Activated CD8-positive, alpha-beta memory T cell treated with anti-CD3 and anti-CD28 coated beads, Interleukin-2, amount 50 U/mL, for 1 hour (primary cell): ENCODE data around the gene ARHGAP11A.

Experiments
- DNase-seq: peaks from one replicate; pipeline ENCODE4 v3.0.0-alpha.2; 2020; ENCODE audit errors: extremely low read depth

Gene ARHGAP11A

DNA sequence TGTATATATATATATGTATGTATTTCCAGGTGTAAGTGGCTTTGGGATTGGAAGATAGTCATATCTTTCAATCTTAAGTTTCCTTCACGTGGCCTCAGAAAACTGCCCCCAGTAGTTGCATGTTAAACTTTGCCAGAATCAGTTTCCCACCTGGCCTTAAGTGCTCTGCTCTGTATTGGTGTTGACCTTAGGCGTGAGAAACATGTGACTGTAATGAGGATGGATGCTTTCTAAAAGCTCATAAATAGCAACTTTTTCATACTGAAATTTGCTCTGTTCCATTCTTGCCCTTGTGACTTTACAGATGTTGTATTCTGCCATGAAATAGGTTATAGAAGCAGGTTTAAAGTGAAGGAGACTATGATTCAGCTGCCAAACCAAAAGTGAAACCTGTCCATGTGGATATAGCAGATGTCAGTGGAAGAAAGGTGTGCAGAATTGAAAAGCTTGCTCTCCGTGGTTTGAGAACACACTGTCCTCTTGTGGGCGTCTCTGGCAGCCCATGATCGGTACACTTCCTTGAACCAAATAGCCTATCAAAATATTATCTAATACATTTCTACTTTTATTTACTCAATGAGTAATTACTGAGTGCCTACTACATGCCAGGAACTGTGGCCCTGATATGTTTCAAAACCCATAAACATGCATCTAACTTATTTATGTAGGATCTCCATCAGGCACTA, 42.0 kb downstream of the ARHGAP11A start:
- no peak for DNase-seq

DNA sequence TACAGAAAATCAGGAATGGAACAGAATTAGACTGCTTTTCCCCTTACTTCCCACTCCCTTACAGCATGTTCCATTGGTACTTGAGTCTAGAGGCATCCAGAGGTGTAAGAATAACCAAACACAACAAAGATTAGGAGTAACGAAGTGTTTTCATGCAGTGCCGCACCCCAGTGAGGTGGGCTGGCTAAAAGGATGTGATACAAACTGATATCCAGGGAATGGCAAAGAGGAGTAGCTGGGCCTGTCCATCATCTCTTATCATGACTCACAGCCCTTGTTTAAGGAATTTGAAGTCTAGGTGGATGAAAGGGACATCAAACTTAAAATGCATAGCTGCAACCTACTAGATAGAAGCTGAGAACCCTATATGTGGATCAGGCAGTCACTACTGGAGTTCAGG, 42.6 kb downstream of the ARHGAP11A start:
- DNase-seq = no peak

DNA sequence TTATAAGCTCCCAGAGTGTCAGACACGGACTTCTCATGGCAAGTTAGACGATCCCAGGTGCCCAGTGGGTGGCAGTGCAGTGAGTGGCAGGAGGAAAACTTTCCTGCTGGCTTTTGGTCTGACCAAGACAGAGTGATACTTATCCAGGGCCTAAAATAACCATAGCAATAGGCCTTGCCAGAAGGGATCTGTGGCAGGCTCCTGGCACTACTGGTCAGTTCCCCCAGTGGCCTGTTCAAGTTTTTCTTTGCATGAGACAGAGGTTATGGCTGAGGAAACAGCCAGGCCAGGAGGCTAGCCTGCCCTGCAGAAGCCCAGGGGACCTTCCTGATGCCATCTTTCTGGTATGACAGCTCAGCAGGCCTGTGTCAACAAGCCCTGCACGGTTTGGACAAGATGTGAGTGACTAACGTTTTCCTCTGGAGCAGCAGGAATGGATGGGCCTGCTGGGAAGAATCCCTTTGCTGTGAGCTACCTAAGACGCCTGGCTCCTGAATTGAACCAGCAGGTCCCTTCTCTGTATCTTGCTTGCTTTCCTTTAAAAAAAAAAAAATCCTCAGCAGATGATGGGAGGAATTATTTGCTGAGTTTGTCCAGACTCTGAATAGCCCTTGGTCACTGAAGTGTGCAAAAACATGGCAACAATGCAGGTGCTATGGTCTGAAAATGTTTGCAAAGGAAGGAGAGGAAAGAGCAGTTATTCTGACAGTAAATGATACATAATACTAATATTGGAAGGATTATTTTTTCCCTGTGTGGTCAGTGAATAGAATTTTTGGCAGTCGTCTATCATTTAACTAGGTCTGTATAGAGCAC, 44.2 kb downstream of the ARHGAP11A start:
- no peak for DNase-seq

DNA sequence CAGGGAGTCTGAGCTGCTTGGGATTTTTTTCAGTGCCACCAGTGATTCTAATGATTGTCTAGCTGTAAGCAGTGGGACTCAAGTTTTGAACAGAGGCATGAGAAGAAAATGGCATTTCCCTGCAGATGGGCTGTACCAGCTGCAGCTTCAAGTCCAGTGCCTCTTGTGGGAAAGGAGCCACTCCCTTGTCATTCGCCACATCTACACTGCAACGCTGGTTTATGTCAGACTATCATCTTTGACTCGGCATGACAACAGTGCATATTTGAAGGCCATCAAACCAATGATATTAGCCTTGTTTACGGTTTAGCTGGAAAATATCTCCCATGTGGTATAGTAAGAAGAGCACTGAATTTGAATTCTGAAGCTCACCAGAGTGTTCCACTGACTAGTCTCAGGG, 48.4 kb downstream of the ARHGAP11A start:
- no peak for DNase-seq

DNA sequence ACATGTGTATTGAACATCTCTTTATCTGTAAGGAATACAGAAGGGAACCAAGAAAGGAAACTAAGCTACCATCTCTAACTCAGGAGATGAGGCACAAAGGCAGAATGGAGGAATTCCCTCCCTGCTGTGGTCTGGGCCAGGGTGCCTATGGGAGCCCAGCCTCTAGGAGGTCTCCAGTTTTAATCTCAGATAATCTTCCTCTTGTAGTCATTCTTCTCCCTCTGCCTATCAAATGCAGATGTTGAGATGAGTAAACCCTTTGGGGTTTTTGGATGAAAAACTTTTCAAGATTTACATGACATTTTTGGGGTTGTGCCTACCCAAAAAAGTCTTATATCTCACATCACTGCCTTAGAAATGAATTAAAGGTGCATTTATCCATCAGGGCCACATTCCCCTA, 49.5 kb downstream of the ARHGAP11A start:
- no peak for DNase-seq

DNA sequence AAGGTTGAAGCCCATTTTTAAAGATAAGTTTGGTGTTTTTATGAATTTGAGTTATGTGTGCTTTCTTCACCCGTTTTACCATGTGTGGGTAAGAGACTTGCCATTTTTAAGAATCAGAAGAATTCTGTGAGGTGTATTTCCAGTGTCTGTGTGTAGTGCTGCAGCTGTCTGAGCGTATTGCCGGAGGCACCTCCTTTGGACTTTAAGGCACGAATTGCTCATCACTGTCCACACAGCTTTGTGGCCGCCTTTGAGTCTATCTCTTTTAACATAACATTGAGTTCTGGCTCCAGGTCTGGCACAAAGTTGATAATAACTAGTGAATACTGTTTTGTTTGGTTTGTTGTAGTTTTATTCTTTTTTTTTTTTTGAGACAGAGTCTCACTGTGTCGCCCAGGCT, 52.0 kb downstream of the ARHGAP11A start:
- no peak for DNase-seq

DNA sequence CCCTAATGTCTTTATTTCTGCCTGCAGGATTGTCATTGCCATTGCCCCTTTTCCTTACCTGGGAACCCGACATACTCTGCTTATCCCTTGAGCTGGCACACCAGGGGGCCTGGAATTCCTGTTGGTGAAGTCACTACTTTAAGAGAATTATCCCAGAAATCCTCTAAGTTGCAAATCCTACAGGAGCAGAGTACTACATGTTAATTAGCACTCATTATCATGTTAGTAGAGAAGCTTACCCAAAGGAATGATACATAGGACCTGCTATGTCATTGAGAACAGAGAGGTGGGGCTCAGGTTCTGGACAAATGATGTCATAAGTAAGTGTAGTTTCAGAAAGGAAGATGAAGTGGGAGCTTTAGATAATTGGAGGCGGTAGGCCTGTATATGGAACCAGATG, 53.6 kb downstream of the ARHGAP11A start:
- DNase-seq = no peak

DNA sequence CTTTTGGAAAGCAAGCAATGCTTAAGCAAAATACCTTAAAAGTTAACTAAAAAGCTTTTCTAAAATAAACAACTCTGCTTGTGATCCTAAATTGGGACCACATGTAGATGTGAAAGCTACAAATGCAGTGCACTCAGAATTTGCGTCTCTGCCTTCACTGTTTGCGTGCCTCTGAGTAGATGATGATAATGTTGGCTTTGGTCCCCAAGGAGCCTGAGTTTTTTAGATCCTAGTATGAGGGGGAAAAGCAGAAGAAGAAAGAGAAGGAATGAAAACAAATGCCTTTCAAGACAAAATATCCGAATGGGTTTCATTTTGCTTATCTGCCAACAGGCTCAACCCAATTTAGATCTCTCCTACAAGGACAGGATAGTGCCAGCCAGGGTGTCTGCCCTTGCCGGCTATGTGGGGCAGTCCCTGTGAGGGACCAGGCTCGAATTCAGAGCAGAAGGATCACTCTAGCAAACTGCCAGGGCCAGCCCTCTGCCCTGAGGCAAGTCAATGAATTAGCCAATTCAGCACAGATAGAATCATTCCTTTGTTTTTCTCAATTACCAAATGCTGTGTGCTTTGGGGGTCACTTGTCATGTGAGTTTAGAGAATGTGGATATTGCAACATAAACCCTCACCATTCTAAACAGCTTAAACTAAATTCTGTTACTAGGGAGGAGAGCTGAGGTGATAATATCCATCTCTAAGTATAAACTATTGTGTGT, 54.8 kb downstream of the ARHGAP11A start:
- DNase-seq = no peak

DNA sequence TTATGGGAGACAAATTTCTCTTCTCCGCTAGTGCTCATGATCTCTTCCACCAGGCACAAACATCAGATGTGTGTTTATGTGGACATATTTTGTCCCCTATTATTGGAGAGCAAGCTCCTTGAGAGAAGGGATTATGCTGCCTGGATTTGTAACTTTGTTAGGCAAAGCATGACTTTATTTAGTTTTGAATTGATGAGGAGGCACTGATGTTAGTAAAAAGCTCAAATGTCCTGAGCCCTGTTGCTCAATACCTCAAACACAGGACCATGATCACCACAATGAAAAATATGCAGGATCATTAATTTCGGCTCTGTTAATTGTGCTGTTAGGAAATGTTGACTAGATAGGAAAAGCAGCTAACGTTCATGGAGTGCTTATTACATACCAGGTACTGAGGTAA, 55.3 kb downstream of the ARHGAP11A start:
- no peak for DNase-seq

DNA sequence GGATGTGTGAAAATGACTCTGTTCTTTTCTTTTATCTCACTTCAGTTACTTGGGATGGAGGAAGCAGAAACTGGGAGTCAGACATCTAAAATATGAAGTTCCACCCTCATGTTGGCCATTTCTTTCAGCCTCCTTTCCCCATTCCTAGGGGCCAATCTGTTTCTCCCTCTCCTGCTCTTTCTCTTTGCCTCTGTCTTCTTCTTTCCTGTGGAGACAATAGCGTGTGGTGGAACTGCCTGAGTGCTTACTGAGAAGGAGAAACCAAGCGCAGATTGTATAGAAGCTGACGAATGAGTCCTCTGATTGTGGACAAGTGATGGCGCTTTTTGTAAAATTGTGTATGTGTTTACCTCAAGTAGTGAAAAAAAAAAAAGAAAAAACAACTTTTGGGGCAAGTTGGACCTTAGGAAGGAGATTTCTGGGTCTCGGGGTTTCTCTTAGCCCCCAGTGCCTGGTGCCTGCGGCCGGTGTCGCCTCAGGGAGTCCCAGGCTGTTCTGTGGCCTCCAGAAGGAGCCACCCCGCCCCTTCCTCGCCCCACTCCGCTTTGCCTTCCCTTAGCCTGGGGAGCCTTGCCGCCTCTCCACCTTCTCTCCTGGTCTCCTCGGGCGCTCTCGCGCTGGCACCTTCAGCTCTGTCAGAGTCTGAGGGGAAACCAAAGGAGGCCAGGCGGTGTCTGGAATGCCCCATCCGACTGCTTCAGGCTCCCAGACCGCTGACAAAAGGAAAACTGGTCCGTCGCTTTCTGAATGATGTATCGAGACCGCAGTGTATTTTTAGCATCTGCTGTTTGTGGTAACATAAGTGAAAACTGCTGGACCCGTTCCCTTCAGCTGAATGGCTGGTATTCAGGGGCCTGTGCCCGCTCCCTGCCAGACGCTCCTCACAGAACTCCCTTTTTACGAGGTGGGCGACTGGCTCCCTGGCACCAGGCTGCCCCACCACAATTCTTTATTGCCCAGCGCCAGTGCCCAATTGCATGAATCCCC, 56.3 kb downstream of the ARHGAP11A start:
- DNase-seq = no peak

DNA sequence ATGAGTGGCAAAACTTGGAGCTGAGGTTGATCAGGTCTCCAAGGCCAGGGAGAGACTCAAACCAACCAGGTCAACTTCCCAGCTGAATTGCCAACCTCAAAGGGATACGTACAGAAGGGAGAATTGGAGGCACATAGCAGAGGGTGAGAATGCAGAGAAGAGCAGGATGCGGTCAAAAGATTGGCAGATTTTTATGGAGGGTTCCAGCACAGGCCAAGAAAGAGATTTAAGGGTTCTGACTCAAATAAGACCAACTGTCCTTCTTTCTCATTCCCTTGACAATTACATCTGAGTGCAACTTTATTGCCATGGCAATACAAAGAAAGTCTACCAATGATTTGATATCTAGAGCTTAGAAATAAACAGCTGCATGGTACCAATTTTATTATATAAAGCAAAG, 59.4 kb downstream of the ARHGAP11A start:
- DNase-seq = no peak

DNA sequence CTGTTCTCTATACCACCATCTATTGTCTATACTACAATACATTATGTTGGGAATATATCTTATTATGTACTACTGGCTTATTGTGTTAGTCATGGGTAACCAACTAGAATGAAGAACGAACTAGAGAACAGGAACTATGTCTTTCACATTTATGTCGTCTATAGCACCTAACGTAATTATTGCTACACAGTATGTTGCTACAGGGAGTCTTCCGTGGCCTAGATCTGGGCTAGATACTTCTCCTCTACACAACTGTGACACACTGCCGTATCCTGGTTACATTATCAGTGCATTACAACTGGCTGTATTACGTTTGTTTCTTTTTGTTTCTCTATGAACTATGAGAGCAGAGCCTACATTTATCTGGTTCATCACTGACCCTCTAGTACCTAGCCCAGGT, 60.2 kb downstream of the ARHGAP11A start:
- no peak for DNase-seq

DNA sequence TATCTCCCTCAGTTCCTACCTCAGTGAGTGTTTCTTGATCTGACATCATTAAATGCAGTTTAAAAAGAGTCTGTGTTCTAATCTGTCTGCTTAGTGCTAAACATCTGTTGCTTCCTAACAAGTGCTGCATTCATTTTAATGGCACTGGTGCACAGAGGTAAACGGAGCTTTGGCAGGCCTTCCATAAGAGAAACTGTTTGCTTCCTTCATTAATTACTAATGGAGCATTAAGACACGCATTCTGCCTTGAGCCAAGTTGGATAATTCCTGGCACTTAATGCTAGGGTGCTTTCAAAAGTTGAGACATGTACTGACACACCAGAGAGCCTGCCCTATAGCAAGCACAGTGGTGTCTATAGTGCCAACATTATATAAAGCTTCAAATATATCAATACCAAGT, 60.9 kb downstream of the ARHGAP11A start:
- no peak for DNase-seq

DNA sequence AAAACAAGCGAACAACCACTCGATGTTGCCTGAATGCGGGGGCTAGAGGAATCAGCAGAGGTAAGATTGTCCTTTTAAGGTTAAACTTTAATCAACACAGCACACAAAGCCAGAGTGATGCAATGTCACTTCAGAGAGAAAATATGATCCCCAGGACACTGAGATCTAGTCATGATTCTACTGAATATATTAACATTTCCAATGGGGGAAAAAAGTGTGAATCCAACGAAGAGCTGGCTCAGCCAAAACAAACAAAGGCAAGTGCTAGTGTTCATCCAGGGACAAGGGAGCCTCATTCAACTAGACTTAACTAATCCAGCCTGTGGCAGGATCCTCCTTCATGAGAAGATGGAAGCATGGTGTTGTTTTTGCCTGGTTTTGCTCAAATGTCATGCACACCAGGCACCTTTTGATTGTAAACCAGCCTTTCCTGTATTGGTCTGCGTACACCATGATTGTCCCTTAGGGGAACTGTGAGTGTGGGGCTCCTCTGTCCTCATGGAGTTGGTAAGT, 62.0 kb downstream of the ARHGAP11A start:
- no peak for DNase-seq

DNA sequence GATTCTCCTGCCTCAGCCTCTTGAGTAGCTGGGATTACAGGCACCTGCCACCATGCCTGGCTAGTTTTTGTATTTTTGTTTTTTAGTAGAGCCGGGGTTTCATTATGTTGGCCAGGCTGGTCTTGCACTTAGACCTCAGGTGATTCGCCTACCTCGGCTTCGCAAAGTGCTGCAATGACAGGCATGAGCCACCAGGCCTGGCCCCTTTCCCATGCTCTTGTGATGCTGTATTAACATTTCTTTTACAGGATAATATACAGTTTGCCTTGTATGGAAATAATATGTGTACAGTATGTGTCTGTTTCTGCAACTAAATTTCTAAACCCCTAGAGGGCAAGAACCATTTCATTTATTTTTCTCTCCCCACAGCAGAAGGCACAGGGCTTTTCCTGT, 64.0 kb downstream of the ARHGAP11A start:
- no peak for DNase-seq

DNA sequence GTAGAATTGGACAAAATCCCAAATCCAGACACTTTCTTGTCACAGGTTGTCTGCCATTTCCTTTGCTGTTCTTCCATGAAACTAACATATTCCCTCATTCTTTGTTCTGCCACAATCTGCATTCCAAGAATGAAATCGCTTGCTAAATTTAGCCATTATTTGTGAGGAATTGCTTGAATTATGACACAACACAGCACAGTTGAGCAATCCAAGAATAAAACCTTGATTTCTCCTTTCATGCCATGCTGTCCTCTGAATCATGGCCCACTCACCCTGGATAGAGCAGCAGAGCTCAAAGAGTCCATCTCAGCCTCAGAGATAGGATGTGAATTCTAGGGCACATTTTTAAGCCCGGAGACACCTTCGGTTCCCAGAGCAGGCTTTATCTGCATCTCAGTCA, 67.3 kb downstream of the ARHGAP11A start:
- DNase-seq = no peak

DNA sequence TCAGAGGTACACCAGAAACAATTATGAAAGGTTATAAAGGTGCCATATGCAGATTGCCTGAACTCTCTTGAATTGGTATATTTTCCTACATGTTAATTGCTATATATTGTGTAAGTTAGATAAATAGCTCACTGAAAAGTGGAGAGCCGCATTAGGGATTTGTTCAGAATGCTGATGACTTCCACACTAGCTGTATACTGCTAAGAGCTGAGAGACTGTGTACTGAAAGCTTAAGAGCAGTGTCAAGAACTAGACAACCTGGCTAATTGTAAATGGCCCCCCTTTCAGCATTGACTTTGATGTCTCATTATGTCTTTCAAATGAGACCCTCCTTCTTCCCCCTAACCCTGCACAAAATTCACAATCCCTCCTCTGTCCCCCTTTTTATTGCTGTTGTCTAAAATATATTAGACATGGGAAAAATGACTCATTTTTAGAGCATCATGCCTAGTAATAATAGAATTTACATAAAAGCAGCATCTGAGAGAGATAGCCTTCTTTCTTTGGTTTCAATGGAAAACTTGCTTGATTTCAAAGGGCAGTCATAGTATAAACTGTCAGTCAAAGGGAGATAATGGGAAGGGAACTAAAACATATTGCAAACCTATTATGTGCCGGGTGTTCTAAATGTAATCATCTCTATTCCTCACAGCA, 67.8 kb downstream of the ARHGAP11A start:
- no peak for DNase-seq

DNA sequence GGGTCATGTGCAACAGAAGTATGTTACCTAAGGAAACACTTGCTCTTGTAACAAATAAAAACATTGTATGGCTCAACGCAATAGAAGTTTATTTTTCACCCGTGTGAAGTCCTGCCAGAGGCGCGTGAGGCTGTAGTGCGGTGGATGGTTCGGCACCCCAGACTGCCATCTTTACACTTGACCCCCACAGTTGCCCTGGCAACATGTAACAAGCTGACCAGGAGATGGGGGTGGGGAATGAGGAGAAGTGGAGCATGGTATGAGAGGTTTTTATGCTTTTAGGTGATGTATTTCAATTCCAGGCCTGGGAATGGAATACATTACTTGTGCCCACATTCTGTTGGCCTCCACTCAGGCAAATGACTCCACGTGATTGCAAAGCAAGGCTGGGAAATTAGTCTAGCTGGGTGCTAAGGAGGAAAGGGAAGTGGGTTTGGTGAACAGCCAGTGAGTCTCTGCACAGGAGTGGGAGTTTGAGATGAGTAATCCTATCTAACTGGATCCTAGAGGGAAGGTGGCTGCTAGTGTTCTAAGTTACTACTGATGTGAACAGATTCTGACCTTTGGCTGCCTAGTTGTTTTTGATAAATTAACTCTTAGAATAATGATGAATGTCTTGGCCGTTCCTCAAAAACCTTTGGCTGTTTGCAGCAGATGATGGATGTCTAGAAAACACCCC, 68.7 kb downstream of the ARHGAP11A start:
- DNase-seq = no peak

DNA sequence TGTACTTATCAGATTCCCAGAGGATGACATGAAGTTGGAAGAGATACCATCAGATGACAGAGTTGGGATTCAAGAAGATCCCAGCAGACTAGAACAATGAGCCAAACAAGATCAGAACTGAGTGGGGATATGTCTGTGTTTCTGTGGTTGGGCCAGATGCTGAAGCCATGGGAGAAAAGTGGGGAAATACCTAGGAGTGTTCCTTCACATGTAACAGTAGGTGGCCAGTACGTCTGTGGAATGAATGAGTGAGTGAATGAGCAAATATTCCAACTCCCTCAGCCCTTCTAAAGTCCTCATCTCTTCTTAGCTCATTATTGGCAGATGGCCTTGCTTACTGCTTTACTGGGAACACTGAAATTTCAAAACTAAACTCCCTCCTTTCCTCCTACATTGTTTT, 70.3 kb downstream of the ARHGAP11A start:
- DNase-seq = no peak

DNA sequence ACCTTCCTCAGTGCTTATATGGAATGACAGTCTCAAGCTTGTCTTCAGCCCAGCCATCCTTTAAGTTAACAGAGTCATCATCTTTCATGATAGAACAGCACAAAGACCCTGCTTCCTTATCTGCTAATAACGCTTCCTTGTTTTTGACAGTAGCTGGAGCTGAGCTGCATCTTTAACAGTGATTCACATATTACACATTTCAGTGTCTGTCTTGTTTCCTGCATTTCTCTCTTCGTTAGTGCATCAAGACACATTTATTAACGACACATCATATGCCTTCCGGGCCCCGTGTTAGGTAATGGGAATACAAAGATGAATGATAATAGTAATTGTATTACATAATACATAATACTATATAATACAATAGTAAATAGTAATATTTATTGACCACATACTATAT, 72.3 kb downstream of the ARHGAP11A start:
- DNase-seq = no peak
